ENCODE measurements around the gene FSTL5. TPM values are rescaled to one million over a fixed set of nuclear protein-coding genes. Genes with fewer than 3 reads are reported as not detected.

Gene FSTL5
- total RNA-seq, 1 experiment from 2014 or later = not detected

- H4K91ac ChIP-seq (ENCODE audit: insufficient read length, low read depth, low read length) = no peak overlapping the region
- H3K4me2 ChIP-seq (ENCODE audit: insufficient read depth, insufficient read length, low read length) = no peak overlapping the region
- no peak overlapping the region for H2AFZ ChIP-seq (ENCODE audit: low read length)
- no peak overlapping the region for H3K9ac ChIP-seq (ENCODE audit: extremely low read depth, insufficient read length, low read length)
- no peak for DNase-seq
- no peak overlapping the region for H3K14ac ChIP-seq (ENCODE audit: insufficient read depth, low read length)
- TF ChIP-seq CTCF (conservative IDR thresholded peaks at IDR 0.05) = no peak
- H2BK15ac ChIP-seq (ENCODE audit: low read depth, low read length) = no peak overlapping the region
- H2BK12ac ChIP-seq (ENCODE audit: insufficient read length, low read depth, low read length) = no peak overlapping the region
- no peak overlapping the region for H3K23ac ChIP-seq (ENCODE audit: insufficient read length, low read depth, low read length)
- no CpG with 5 or more reads among the region's 1 CpG for WGBS (ENCODE audit: extremely low coverage, insufficient read length, low lambda C conversion rate)
- H3K4ac ChIP-seq (ENCODE audit: low read depth, low read length) = no peak overlapping the region
- H3K27ac Mint-ChIP-seq = no peak overlapping the region
- no peak overlapping the region for H2BK20ac ChIP-seq (ENCODE audit: low read depth, low read length, poor library complexity, severe bottlenecking)
- no peak overlapping the region for H3K18ac ChIP-seq (ENCODE audit: insufficient read length, low read depth, low read length)
- no peak overlapping the region for H4K8ac ChIP-seq (replicated peaks; ENCODE audit: insufficient read length, low read depth, low read length)
- no peak overlapping the region for H3K56ac ChIP-seq (ENCODE audit: insufficient read length, low read depth, low read length)
- H3K79me2 ChIP-seq (ENCODE audit: insufficient read depth, low read length) = no peaks in the 10 kb centered on the region
- no peak overlapping the region for H3K27ac ChIP-seq (ENCODE audit: insufficient read length, low read depth, low read length)
- no peaks in the 10 kb centered on the region for H3K4me1 ChIP-seq (ENCODE audit: insufficient read depth, low read length)
- H3T11ph ChIP-seq (ENCODE audit: low read length) = no peak overlapping the region
- H2BK5ac ChIP-seq (ENCODE audit: insufficient read length, low read length) = no peak overlapping the region
- H3K9me3 ChIP-seq (ENCODE audit: control insufficient read depth, low read depth, low read length) = no peaks in the 10 kb centered on the region
- peaks cover 4 to 10% of the 10 kb centered on the region in 2 experiments for H3K9me3 Mint-ChIP-seq
- no peak overlapping the region for H4K5ac ChIP-seq (ENCODE audit: insufficient read length, low read depth, low read length)
- H3K79me1 ChIP-seq (ENCODE audit: insufficient read depth, low read depth, low read length, poor library complexity, severe bottlenecking) = no peaks in the 10 kb centered on the region
- H3K23me2 ChIP-seq (ENCODE audit: insufficient read length, low read depth, low read length, poor library complexity, severe bottlenecking) = no peaks in the 10 kb centered on the region
- no peaks in the 10 kb centered on the region for H4K20me1 ChIP-seq (ENCODE audit: control insufficient read depth, insufficient read depth, insufficient read length)
- no peaks in the 10 kb centered on the region for H3K27me3 ChIP-seq (ENCODE audit: insufficient read depth, low read length)
- no peak overlapping the region for H3K4me3 Mint-ChIP-seq
- no peak overlapping the region for H2BK120ac ChIP-seq (ENCODE audit: low read depth, low read length, poor library complexity, severe bottlenecking)
- peaks cover 3 to 7% of the 10 kb centered on the region in 2 experiments; a peak in 2 of 4 replicates for H3K4me1 Mint-ChIP-seq
- no peaks in the 10 kb centered on the region for H3K27me3 Mint-ChIP-seq (ENCODE audit: low read depth)
- peaks cover 0 to 7% (median 0%) of the 10 kb centered on the region in 3 experiments; a peak in 1 of 7 replicates for H3K36me3 Mint-ChIP-seq (ENCODE audit: insufficient read depth in 1 of 3, low read depth in 3 of 3)
- no peak overlapping the region for H2AK5ac ChIP-seq (ENCODE audit: insufficient read length, low read length)
Observed at GRCh38 chr4:161411901-161412300, 751.9 kb downstream of the FSTL5 start.

All from H9 (cell line).